ACC112 (cell line): ENCODE results near the gene PDLIM4.

Experiments used
- H2AFZ ChIP-seq: fragments of 200-600 bp; sonication (generic); one replicate; pipeline ENCODE4 v1.6.0; 2017; ENCODE audit warnings: antibody characterized with exemption, low read length; ENCODE audit not compliant: unreplicated experiment
- H3K27ac ChIP-seq: fragments of 200-600 bp; sonication (generic); 2 replicates; pipeline ENCODE4 v1.5.1; 2014; ENCODE audit warnings: low read depth, mild to moderate bottlenecking, antibody characterized with exemption, low read length, moderate library complexity
- H3K27me3 ChIP-seq: fragments of 200-600 bp; sonication (generic); 2 replicates; pipeline ENCODE4 v1.6.1; 2014; ENCODE audit warnings: mild to moderate bottlenecking, antibody characterized with exemption, low read length, moderate library complexity, mixed read lengths; ENCODE audit not compliant: insufficient read depth
- H3K36me3 ChIP-seq: fragments of 200-600 bp; sonication (generic); 2 replicates; pipeline ENCODE4 v1.6.1; 2016; ENCODE audit warnings: mild to moderate bottlenecking, antibody characterized with exemption, low read length, moderate library complexity, mixed read lengths; ENCODE audit not compliant: insufficient read depth
- H3K4me1 ChIP-seq: fragments of 200-600 bp; sonication (generic); one replicate; pipeline ENCODE4 v1.6.1; 2016; ENCODE audit warnings: low read length, mixed read lengths; ENCODE audit not compliant: insufficient read depth, unreplicated experiment, control insufficient read depth
- H3K4me3 ChIP-seq: fragments of 200-600 bp; sonication (generic); 2 replicates; pipeline ENCODE4 v1.5.1; 2014; ENCODE audit warnings: mild to moderate bottlenecking, low read depth, low read length
- H3K79me2 ChIP-seq: fragments of 200-600 bp; sonication (generic); one replicate; pipeline ENCODE4 v1.6.0; 2016; ENCODE audit warnings: low read length; ENCODE audit not compliant: control insufficient read depth, unreplicated experiment, insufficient read depth

PDLIM4 gene

DNA sequence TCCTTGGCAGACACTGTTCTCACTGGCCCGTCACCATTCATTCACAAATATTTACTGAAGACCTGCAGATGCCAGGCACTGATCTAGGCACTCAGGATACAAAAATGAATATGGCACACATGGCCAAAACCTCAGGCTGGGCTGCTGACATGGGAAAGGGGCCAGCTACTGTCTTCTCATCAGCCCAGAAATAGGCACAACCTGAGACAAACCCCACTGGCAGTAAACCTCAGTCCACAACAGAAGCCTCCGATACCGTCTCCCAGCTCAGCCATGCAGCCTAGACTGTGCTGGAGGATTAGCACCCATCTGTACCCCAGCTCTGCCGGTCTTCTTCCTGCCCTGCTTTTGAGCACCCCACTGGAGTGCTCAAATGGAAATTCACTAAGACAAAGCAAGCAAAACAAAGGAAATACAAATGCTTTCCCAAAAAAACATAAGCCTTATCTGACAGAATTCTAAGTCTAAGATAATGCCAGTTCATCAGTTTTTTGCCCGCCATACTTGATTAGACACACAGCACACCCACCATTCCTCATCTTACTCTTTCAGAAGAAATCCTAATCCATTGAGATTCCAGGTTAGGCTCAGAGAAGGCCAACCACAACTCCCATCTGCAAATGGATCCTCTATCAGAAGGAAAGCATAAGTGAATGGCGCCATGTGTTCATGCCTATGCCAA lies 38.1 kb upstream of the PDLIM4 start:
- no peaks in the 10 kb centered on the region for H3K27me3 ChIP-seq
- H3K27ac ChIP-seq: no peak overlapping the region
- peaks cover 58% of the 10 kb centered on the region for H3K79me2 ChIP-seq
- H3K4me1 ChIP-seq: peaks cover 24% of the 10 kb centered on the region
- peaks cover 2% of the 10 kb centered on the region; the same call in 1 of the 2 replicates for H3K36me3 ChIP-seq
- H2AFZ ChIP-seq: no peak overlapping the region
- no peak overlapping the region for H3K4me3 ChIP-seq

DNA sequence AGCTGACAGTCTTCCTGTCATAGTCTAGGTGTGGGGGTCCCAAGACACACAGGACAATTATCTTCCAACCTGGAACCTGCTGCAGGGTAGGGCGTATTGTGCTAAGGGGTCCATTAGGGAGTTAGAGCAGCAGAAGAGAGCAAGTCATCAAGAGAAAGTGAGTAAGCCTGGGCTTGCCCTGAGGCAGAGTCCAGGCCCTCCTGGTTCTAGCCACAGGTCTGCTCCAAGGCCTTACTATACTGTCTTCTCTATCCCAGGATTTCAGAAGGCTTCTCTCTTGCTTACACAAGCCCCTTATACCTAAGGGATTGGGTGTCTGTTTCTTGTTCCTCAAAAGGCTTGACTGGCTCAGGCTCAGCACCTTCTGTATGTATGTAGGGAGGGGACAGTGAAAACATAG lies 37.5 kb upstream of the PDLIM4 start:
- Histone ChIP-seq H3K36me3 (no peaks in the 10 kb centered on the region; the same call in 1 of the 2 replicates), H2AFZ (no peak overlapping the region), H3K27me3 (no peaks in the 10 kb centered on the region), H3K4me1 (peaks cover 25% of the 10 kb centered on the region), H3K27ac (no peak overlapping the region), H3K4me3 (no peak overlapping the region), H3K79me2 (peaks cover 63% of the 10 kb centered on the region)

DNA sequence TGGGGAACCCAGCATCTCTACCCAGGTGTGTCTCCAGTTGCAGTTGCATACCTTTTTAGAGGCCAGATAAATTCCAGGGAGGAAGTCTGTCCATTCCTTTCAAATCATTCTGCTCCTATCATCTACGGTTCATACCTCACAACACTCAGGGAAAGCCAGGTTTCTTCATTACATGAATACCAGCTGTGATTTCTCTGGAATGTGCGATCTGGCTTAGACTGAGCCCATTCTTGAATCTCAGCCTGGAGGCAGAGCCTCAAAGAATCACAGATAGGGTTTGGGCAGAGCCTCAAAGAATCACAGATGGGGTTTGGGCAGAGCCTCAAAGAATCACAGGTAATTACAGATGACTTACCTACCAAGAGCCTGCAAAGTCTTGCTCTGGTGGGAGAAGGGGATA lies 37.0 kb upstream of the PDLIM4 start:
- H3K27me3 ChIP-seq: no peaks in the 10 kb centered on the region
- H3K36me3 ChIP-seq: no peaks in the 10 kb centered on the region; the same call in 1 of the 2 replicates
- H3K27ac ChIP-seq: no peak overlapping the region
- H3K79me2 ChIP-seq: peaks cover 67% of the 10 kb centered on the region
- H2AFZ ChIP-seq: no peak overlapping the region
- H3K4me1 ChIP-seq: peaks cover 27% of the 10 kb centered on the region
- no peak overlapping the region for H3K4me3 ChIP-seq

- H3K4me3 ChIP-seq: no peak overlapping the region
- peaks cover 80% of the 10 kb centered on the region for H3K79me2 ChIP-seq
- H2AFZ ChIP-seq: no peak overlapping the region
- H3K36me3 ChIP-seq: no peaks in the 10 kb centered on the region; the same call in 1 of the 2 replicates
- H3K27me3 ChIP-seq: no peaks in the 10 kb centered on the region
- peaks cover 41% of the 10 kb centered on the region for H3K4me1 ChIP-seq
- H3K27ac ChIP-seq: no peak overlapping the region
Measured at GRCh38 chr5:132221781-132222648, 35.5 kb upstream of the PDLIM4 start.

- H3K27ac ChIP-seq: no peak overlapping the region
- no peak overlapping the region for H3K4me3 ChIP-seq
- H3K36me3 ChIP-seq: no peaks in the 10 kb centered on the region; the same call in 1 of the 2 replicates
- peaks cover 81% of the 10 kb centered on the region for H3K79me2 ChIP-seq
- H3K4me1 ChIP-seq: peaks cover 41% of the 10 kb centered on the region
- H2AFZ ChIP-seq: no peak overlapping the region
- no peaks in the 10 kb centered on the region for H3K27me3 ChIP-seq
Measured at GRCh38 chr5:132222649-132223038, 34.9 kb upstream of the PDLIM4 start.

DNA sequence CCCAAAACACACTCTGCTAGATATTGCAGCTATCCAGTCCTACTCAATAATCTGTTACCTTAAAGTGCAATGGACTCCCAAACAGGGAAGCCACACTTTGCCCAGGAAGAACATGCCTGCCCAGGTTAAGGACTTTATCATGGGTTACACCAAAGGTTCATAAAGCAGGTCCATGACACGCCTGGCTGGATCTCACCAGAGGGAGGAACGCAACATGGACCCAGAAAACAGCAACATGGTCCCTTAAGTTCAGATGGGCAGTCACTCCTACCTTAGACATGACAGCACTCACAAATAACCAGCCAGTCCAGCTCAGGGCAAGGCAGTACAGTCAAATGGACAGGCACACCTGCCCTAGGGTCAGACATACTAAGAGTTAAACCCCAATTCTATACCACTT lies 33.6 kb upstream of the PDLIM4 start:
- H3K27me3 ChIP-seq: no peaks in the 10 kb centered on the region
- H3K27ac ChIP-seq: no peak overlapping the region
- H3K4me3 ChIP-seq: no peak overlapping the region
- peaks cover 75% of the 10 kb centered on the region for H3K79me2 ChIP-seq
- H3K36me3 ChIP-seq: no peaks in the 10 kb centered on the region
- H2AFZ ChIP-seq: no peak overlapping the region
- peaks cover 45% of the 10 kb centered on the region for H3K4me1 ChIP-seq

DNA sequence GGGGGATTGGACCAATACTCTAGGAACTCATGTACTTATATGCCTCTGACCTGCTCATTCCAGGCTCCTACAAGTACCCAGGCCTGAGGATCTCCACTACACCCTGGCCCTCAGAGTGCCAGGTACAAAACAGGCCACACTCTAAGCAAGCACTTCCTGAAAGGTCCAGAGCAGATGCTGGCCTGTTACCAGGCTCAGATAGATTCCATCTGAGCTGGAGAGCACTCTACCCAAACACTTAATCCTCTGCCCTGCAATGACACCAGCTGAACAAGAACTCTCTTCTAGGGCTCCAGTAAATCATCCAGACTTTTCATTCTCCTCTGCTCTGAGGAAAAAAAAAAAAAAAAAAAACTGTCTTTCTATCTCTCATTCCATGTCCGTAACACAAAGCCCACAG lies 32.8 kb upstream of the PDLIM4 start:
- Histone ChIP-seq H3K79me2 (peaks cover 67% of the 10 kb centered on the region), H3K4me1 (peaks cover 45% of the 10 kb centered on the region), H3K4me3 (peak overlapping the region; percentile 88)

GRCh38 chr5:132225165-132226032 lies 32.1 kb upstream of the PDLIM4 start:
- Histone ChIP-seq H2AFZ (no peak overlapping the region), H3K4me1 (peaks cover 45% of the 10 kb centered on the region), H3K4me3 (peak overlapping the region; percentile 88), H3K79me2 (peaks cover 60% of the 10 kb centered on the region), H3K27ac (peak overlapping the region; percentile 68), H3K27me3 (no peaks in the 10 kb centered on the region), H3K36me3 (no peaks in the 10 kb centered on the region)

More for the DNA sequence above, 32.8 kb upstream of the PDLIM4 start:
- no peaks in the 10 kb centered on the region for H3K27me3 ChIP-seq
- no peaks in the 10 kb centered on the region for H3K36me3 ChIP-seq
- H2AFZ ChIP-seq: no peak overlapping the region
- peak overlapping the region; percentile 68 for H3K27ac ChIP-seq

DNA sequence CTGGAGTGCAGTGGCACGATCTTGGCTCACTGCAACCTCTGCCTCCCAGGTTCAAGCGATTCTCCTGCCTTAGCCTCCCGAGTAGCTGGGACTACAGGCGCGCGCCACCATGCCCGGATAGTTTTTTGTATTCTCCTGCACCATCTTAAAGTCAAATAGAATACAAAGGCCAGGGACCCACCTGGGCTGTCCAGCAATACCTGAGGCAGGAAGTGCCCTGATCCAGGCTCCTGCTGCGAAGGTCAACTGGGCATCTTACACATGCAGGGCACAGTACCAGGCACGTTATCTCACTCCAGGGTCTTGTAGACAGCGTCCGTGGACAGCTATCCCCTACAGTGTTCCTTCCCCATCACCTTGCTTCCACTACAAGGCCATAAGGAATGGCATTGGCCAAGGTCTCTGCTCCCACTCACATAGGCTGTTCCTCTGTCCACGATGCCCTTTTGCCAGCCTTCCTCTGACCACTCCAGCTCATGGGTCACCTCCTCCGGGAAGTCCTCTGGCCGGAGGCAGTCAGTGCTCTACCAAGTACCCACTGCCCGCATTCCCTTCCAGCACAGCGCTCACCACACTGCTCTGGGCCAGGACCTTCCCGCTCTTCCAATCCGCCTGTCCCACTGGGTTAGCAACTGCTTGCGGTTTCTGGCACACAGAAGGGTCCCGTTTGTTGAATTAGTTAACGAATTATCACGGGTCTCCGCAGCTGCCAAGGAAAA lies 30.8 kb upstream of the PDLIM4 start:
- Histone ChIP-seq H3K27me3 (no peaks in the 10 kb centered on the region), H3K4me1 (peaks cover 45% of the 10 kb centered on the region), H3K79me2 (peaks cover 52% of the 10 kb centered on the region), H3K36me3 (no peaks in the 10 kb centered on the region), H2AFZ (peak overlapping the region; percentile 68), H3K27ac (peak overlapping the region; percentile 68), H3K4me3 (peak overlapping the region; percentile 88)

GRCh38 chr5:132227235-132227484 lies 30.3 kb upstream of the PDLIM4 start:
- H3K4me3 ChIP-seq: peak overlapping the region; percentile 88
- H3K27ac ChIP-seq: peak overlapping the region; percentile 51
- H3K36me3 ChIP-seq: no peaks in the 10 kb centered on the region
- peaks cover 40% of the 10 kb centered on the region for H3K4me1 ChIP-seq
- H2AFZ ChIP-seq: peak overlapping the region; percentile 68
- H3K27me3 ChIP-seq: no peaks in the 10 kb centered on the region
- peaks cover 48% of the 10 kb centered on the region for H3K79me2 ChIP-seq
